ENCODE results near the gene MPDU1.

Gene MPDU1

DNA sequence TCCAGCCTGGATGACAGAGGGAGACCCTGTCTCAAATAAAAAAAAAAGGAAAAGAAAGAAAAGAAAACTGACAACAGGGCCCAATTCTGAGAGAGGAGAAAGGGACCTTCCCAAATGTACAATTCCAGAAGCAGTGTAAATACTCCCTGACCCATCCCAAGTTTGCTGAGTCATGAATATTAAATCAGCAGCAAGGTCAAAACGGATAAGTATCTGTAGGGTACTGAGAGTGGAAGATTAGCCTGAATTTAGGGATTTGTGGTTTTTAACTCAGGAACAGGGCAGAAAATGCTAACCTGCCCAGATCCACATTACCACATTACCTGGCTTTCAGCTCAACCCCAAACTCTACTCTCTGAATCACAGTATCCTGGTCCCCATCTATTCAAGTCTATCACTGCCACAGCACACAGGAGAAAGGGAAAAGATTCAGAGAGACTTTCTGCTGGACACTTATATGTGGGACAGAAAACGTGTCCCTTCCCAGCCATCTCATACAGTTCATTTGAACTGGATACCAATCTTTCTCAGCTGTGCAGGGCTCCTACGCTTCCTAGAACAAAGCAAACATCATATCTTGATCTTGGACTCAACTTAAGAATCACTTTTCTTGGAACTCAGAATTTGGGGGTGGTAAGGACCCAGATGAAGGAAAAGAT lies 28.1 kb downstream of the MPDU1 start:
- Histone ChIP-seq H3K27ac (no peak overlapping the region), H3K79me2 (ENCODE audit: insufficient read depth, low read depth) (no peaks in the 10 kb centered on the region), H2AFZ (ENCODE audit: low read depth) (no peak overlapping the region), H3K36me3 (ENCODE audit: insufficient read depth) (no peaks in the 10 kb centered on the region), H3K4me2 (no peak overlapping the region), H3K4me1 (ENCODE audit: low read depth, poor library complexity, severe bottlenecking) (no peaks in the 10 kb centered on the region), H3K27me3 (ENCODE audit: insufficient read depth, low read depth) (no peaks in the 10 kb centered on the region), H3K4me3 (IDR thresholded peaks at IDR 0.05; ENCODE audit: insufficient read depth, low read depth, low read length) (no peak overlapping the region), H4K20me1 (ENCODE audit: insufficient read depth) (no peaks in the 10 kb centered on the region), H3K9ac (no peak overlapping the region)
- TF ChIP-seq, protein P1, sequence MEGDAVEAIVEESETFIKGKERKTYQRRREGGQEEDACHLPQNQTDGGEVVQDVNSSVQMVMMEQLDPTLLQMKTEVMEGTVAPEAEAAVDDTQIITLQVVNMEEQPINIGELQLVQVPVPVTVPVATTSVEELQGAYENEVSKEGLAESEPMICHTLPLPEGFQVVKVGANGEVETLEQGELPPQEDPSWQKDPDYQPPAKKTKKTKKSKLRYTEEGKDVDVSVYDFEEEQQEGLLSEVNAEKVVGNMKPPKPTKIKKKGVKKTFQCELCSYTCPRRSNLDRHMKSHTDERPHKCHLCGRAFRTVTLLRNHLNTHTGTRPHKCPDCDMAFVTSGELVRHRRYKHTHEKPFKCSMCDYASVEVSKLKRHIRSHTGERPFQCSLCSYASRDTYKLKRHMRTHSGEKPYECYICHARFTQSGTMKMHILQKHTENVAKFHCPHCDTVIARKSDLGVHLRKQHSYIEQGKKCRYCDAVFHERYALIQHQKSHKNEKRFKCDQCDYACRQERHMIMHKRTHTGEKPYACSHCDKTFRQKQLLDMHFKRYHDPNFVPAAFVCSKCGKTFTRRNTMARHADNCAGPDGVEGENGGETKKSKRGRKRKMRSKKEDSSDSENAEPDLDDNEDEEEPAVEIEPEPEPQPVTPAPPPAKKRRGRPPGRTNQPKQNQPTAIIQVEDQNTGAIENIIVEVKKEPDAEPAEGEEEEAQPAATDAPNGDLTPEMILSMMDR (conservative IDR thresholded peaks at IDR 0.05; ENCODE audit: low read depth, low read length), result no peak

GRCh38 chr17:7612294-7612640 lies 28.6 kb downstream of the MPDU1 start:
- no peak overlapping the region for H3K27ac ChIP-seq
- no peaks in the 10 kb centered on the region for H3K36me3 ChIP-seq (ENCODE audit: insufficient read depth)
- H3K79me2 ChIP-seq (ENCODE audit: insufficient read depth, low read depth), result no peaks in the 10 kb centered on the region
- no peak overlapping the region for H3K4me3 ChIP-seq (IDR thresholded peaks at IDR 0.05; ENCODE audit: insufficient read depth, low read depth, low read length)
- H3K4me1 ChIP-seq (ENCODE audit: low read depth, poor library complexity, severe bottlenecking), result no peaks in the 10 kb centered on the region
- no peak overlapping the region for H3K4me2 ChIP-seq
- H3K9ac ChIP-seq, result no peak overlapping the region
- H4K20me1 ChIP-seq (ENCODE audit: insufficient read depth), result no peaks in the 10 kb centered on the region
- TF ChIP-seq, protein P1 (conservative IDR thresholded peaks at IDR 0.05; ENCODE audit: low read depth, low read length), result no peak
- no peaks in the 10 kb centered on the region for H3K27me3 ChIP-seq (ENCODE audit: insufficient read depth, low read depth)
- no peak overlapping the region for H2AFZ ChIP-seq (ENCODE audit: low read depth)

DNA sequence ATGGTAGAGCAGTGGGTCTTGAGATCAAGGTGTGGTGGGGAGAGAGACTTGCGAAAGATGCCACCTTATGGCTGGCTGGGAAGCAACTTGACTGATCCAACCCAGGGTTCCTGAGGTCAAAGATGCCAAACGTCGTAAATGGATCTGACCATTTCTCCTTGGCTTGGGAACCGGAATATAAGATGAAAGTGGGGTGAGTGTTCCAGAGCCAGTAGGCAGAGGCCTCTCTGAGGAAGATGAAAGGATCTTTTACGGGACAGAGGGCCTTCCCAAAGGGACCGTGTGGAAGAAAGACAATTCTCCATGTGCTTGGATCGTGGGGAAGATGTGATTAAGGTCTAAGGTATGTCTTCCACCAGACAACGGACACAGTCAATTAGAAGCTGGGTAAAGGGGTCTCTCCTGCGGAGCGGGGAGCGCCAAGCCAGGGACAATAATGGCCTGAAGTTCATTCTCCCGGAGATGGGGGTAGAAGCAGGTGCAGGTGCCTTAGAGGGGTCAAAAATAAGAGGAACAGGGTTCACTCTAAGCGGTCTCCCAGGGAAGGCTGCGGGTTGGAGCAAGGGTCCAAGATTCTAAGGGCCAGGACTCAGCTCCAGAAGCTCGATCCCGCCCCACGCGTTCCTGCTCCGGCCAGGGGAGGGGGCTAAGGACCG lies 30.2 kb downstream of the MPDU1 start:
- H4K20me1 ChIP-seq (ENCODE audit: insufficient read depth), result no peaks in the 10 kb centered on the region
- H3K4me2 ChIP-seq, result peak overlapping the region; percentile 36; the same call in 1 of the 2 replicates
- no peaks in the 10 kb centered on the region for H3K27me3 ChIP-seq (ENCODE audit: insufficient read depth, low read depth)
- H3K27ac ChIP-seq, result no peak overlapping the region
- H2AFZ ChIP-seq (ENCODE audit: low read depth), result no peak overlapping the region
- TF ChIP-seq, protein P1 (conservative IDR thresholded peaks at IDR 0.05; ENCODE audit: low read depth, low read length), result no peak
- no peaks in the 10 kb centered on the region for H3K4me1 ChIP-seq (ENCODE audit: low read depth, poor library complexity, severe bottlenecking)
- no peak overlapping the region for H3K4me3 ChIP-seq (IDR thresholded peaks at IDR 0.05; ENCODE audit: insufficient read depth, low read depth, low read length)
- no peaks in the 10 kb centered on the region for H3K79me2 ChIP-seq (ENCODE audit: insufficient read depth, low read depth)
- H3K36me3 ChIP-seq (ENCODE audit: insufficient read depth), result no peaks in the 10 kb centered on the region
- H3K9ac ChIP-seq, result no peak overlapping the region

DNA sequence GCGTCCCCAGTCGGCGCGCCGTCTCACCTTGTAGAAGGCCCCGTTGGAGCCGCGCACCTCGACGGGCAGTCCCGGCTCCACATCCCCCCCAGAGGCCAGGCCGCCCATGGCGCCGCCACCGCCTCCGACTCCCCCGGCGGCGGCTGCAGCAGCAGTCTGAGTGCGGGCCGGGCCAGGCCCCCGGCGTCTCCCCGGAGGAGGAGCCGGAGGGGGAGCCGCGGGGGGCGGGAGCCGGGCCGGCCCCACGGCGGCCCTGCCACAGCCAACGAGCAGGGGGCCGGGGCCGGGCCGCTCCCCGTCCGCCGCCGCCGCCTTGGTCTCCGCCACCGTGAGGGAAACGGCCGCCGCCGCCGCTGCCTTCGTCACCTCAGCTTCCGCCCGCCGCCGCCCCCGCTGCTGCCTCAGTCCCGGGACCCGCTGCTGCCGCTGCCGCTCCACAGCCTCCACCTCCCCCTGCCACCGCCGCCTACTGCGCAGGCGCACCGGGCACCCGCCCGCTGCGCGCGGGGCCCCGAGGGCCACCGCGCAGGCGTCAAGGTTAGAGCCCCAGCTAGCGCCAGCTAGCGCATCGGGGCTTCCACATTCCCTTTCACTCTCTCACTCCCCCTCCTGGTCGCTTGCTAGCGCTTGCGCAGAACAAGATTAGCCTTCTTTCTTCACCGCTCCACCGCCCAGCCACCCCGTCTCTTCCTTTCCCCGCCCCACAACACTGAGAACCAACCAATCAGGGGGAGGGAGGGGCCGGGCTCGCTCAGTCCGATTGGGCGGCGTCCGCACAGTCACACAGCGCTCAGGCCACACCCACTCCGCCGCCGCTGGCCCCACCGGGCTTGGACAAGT lies 31.0 kb downstream of the MPDU1 start, which contains the start of gene FXR2:
Gene FXR2 (minus strand): TSS at position 473 of the 840 bp plus-strand sequence. CDS start 365 bp downstream, at position 108.
- Histone ChIP-seq H3K27ac (no peak within 1 kb of the TSS), H3K4me2 (peak within 1 kb of the TSS; percentile 36; the same call in 1 of the 2 replicates), H2AFZ (ENCODE audit: low read depth) (peak within 1 kb of the TSS; percentile 44; the same call in 1 of the 2 replicates), H3K4me3 (IDR thresholded peaks at IDR 0.05; ENCODE audit: insufficient read depth, low read depth, low read length) (no peak within 1 kb of the TSS), H3K27me3 (ENCODE audit: insufficient read depth, low read depth) (no peaks in the 10 kb centered on the region), H3K79me2 (ENCODE audit: insufficient read depth, low read depth) (no peaks in the 10 kb centered on the region), H4K20me1 (ENCODE audit: insufficient read depth) (no peaks in the 10 kb centered on the region), H3K4me1 (ENCODE audit: low read depth, poor library complexity, severe bottlenecking) (no peaks in the 10 kb centered on the region), H3K36me3 (ENCODE audit: insufficient read depth) (no peaks in the 10 kb centered on the region), H3K9ac (no peak within 1 kb of the TSS)
- TF ChIP-seq, protein P1 (conservative IDR thresholded peaks at IDR 0.05; ENCODE audit: low read depth, low read length), result no peak; the same call in 1 of the 2 replicates
